ENCODE measurements around the gene COL6A2. TPM values are rescaled to one million over a fixed set of nuclear protein-coding genes. Genes with fewer than 3 reads are reported as not detected.
"Not testable (repeated sequence)": the region's sequence is repeated elsewhere in the genome, so short reads cannot be mapped to it uniquely, and the experiment has no call there.

COL6A2 gene
- polyA plus RNA-seq, 3 donors, result 0.01 TPM; not detected in 2

DNA sequence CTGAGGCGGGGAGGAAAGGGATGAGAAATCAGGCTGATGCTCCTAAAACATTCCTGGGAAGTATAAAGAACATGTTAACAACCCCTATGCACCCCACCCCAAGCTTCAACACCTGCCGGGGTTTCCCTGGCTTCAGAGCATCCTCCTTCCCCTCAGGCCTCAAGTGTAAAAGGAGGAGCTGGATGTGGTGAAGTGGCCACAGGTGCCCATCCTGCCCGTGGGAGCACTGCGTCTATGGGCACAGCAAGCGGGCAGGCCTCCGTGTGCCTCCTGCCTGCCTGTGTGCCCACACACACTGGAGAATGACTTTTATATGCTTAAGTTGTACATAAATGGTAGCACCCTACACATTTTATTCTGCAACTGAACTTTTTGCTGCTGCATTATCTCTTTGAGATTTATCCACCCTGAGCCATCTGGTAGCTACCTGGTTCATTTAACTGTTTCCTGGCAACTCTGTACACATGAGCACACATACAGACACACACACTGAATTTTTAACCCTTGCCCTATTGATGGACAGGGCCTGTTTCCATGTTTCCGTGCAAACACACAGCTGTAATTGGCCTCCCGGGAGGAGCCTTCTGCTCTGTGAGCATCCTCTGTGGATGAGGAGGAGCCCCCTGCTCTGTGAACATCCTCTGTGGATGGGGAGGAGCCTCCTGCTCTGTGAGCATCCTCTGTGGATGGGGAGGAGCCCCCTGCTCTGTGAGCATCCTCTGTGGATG lies 70.9 kb downstream of the COL6A2 start:
- intact Hi-C loops (cut with micrococcal nuclease), result no loop called here
- TF ChIP-seq, protein P1, sequence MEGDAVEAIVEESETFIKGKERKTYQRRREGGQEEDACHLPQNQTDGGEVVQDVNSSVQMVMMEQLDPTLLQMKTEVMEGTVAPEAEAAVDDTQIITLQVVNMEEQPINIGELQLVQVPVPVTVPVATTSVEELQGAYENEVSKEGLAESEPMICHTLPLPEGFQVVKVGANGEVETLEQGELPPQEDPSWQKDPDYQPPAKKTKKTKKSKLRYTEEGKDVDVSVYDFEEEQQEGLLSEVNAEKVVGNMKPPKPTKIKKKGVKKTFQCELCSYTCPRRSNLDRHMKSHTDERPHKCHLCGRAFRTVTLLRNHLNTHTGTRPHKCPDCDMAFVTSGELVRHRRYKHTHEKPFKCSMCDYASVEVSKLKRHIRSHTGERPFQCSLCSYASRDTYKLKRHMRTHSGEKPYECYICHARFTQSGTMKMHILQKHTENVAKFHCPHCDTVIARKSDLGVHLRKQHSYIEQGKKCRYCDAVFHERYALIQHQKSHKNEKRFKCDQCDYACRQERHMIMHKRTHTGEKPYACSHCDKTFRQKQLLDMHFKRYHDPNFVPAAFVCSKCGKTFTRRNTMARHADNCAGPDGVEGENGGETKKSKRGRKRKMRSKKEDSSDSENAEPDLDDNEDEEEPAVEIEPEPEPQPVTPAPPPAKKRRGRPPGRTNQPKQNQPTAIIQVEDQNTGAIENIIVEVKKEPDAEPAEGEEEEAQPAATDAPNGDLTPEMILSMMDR (IDR thresholded peaks at IDR 0.05), result no peak
- H3K4me1 ChIP-seq (ENCODE audit: control insufficient read depth in 1 of 2, insufficient read depth in 2 of 2, low read length in 2 of 2), result no peaks in the 10 kb centered on the region
- Mint-ChIP-seq H3K9me3 (peaks cover 0 to 6% (median 4%) of the 10 kb centered on the region in 7 donors), H3K27ac (no peak overlapping the region), H3K4me1 (no peaks in the 10 kb centered on the region), H3K27me3 (ENCODE audit: low read depth in 3 of 3) (peaks cover 0 to 3% (median 2%) of the 10 kb centered on the region in 3 donors), H3K36me3 (peaks cover 0 to 3% of the 10 kb centered on the region in 2 donors), H3K4me3 (no peak overlapping the region)
- H3K4me2 ChIP-seq (replicated peaks; ENCODE audit: extremely low read depth, low read length, poor library complexity, severe bottlenecking), result no peak overlapping the region
- no peak overlapping the region for H3K27ac ChIP-seq (ENCODE audit: low read depth in 1 of 2, low read length in 2 of 2)
- H3K9me3 ChIP-seq (replicated peaks in 1 of 2; ENCODE audit: control insufficient read depth in 1 of 2, insufficient read depth in 1 of 2, low read length in 2 of 2), result peaks cover 0 to 3% of the 10 kb centered on the region in 2 donors
- DNase-seq, result no peak
- no peaks in the 10 kb centered on the region for H3K79me2 ChIP-seq (ENCODE audit: insufficient read depth, low read length)
- H4K20me1 ChIP-seq (ENCODE audit: insufficient read depth, low read length), result no peaks in the 10 kb centered on the region
- 100% methylated on average over 2 of the region's 8 CpGs for WGBS (ENCODE audit: insufficient coverage)
- H3K36me3 ChIP-seq (replicated peaks in 1 of 2; ENCODE audit: control insufficient read depth in 1 of 2, insufficient read depth in 2 of 2, low read length in 2 of 2), result no peaks in the 10 kb centered on the region
- H2AFZ ChIP-seq (ENCODE audit: insufficient read depth, low read depth, low read length, poor library complexity, severe bottlenecking), result no peak overlapping the region
- H3K27me3 ChIP-seq (ENCODE audit: control insufficient read depth in 2 of 2, insufficient read depth in 2 of 2, low read length in 2 of 2), result no peaks in the 10 kb centered on the region
- no peak overlapping the region for H3K4me3 ChIP-seq (replicated peaks in 1 of 3; ENCODE audit: low read depth in 2 of 3, low read length in 3 of 3)
- no peak overlapping the region for H3K9ac ChIP-seq (ENCODE audit: insufficient read depth, low read length, poor library complexity, severe bottlenecking)

DNA sequence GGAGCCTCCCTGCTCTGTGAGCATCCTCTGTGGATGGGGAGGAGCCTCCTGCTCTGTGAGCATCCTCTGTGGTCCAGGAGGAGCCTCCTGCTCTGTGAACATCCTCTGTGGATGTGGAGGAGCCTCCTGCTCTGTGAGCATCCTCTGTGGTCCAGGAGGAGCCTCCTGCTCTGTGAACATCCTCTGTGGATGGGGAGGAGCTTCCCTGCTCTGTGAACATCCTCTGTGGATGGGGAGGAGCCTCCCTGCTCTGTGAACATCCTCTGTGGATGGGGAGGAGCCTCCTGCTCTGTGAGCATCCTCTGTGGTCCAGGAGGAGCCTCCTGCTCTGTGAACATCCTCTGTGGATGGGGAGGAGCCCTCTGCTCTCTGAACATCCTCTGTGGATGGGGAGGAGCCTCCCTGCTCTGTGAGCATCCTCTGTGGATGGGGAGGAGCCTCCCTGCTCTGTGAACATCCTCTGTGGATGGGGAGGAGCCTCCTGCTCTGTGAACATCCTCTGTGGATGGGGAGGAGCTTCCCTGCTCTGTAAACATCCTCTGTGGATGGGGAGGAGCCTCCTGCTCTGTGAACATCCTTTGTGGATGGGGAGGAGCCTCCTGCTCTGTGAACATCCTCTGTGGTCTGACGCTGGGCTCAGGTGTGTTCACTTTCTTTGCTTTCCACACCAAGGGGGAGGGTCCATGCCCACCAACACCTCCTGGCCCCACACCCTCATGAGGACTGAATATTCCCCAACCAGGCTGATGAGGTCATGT lies 72.7 kb downstream of the COL6A2 start:
- H3K4me3 ChIP-seq (replicated peaks in 1 of 3; ENCODE audit: low read depth in 2 of 3, low read length in 3 of 3); H2AFZ ChIP-seq (ENCODE audit: insufficient read depth, low read depth, low read length, poor library complexity, severe bottlenecking); H3K4me2 ChIP-seq (replicated peaks; ENCODE audit: extremely low read depth, low read length, poor library complexity, severe bottlenecking); H3K4me1 ChIP-seq (ENCODE audit: control insufficient read depth in 1 of 2, insufficient read depth in 2 of 2, low read length in 2 of 2); H3K27ac Mint-ChIP-seq; H3K79me2 ChIP-seq (ENCODE audit: insufficient read depth, low read length); intact Hi-C loops (cut with micrococcal nuclease); H3K4me1 Mint-ChIP-seq; H3K27me3 ChIP-seq (ENCODE audit: control insufficient read depth in 2 of 2, insufficient read depth in 2 of 2, low read length in 2 of 2); H4K20me1 ChIP-seq (ENCODE audit: insufficient read depth, low read length); H3K36me3 Mint-ChIP-seq; H3K27me3 Mint-ChIP-seq (ENCODE audit: low read depth in 3 of 3); H3K4me3 Mint-ChIP-seq; H3K36me3 ChIP-seq (replicated peaks in 1 of 2; ENCODE audit: control insufficient read depth in 1 of 2, insufficient read depth in 2 of 2, low read length in 2 of 2); H3K9ac ChIP-seq (ENCODE audit: insufficient read depth, low read length, poor library complexity, severe bottlenecking); DNase-seq; H3K27ac ChIP-seq (ENCODE audit: low read depth in 1 of 2, low read length in 2 of 2): not testable (repeated sequence)
- peaks cover 0 to 15% of the 10 kb centered on the region in 2 donors for H3K9me3 ChIP-seq (replicated peaks in 1 of 2; ENCODE audit: control insufficient read depth in 1 of 2, insufficient read depth in 1 of 2, low read length in 2 of 2)
- WGBS (ENCODE audit: insufficient coverage), result no CpG with 5 or more reads among the region's 1 CpG
- peaks cover 10 to 24% (median 17%) of the 10 kb centered on the region in 7 donors for H3K9me3 Mint-ChIP-seq

Measured in CD14-positive monocyte (primary cell).